NB4 (cell line): ENCODE measurements around the gene TRPC1.

Experiments used
- CTCF ChIP-seq: IDR thresholded peaks from one replicate; pipeline ENCODE4 v1.5.1; 2012; ENCODE audit warnings: low read depth, low read length
- MYC ChIP-seq: IDR thresholded peaks from 2 replicates; pipeline ENCODE4 v1.6.1; 2011; ENCODE audit warnings: low read depth, low read length
- POLR2A ChIP-seq: IDR thresholded peaks from 2 replicates; pipeline ENCODE4 v1.6.1; 2011; ENCODE audit warnings: mild to moderate bottlenecking; ENCODE audit not compliant: insufficient read length; ENCODE audit errors: extremely low read depth
- TF ChIP-seq, protein P1 (sequence below): IDR thresholded peaks from 2 replicates; pipeline ENCODE4 v1.6.1; 2011; ENCODE audit warnings: low read depth, low read length

GRCh38 chr3:142818651-142819050 lies 94.8 kb downstream of the TRPC1 start:
- TF ChIP-seq CTCF (no peak), POLR2A (no peak), MYC (no peak)
- TF ChIP-seq, protein P1, sequence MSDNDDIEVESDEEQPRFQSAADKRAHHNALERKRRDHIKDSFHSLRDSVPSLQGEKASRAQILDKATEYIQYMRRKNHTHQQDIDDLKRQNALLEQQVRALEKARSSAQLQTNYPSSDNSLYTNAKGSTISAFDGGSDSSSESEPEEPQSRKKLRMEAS, result no peak
